Nucleus accumbens (tissue), 56 donors: ENCODE data around the gene EME1.

Experiments used
- DNase-seq, 56 donors: peaks; one replicate each; lab custom pipeline; 2025; lab: John Stamatoyannopoulos, UW

Gene EME1

GRCh38 chr17:50362661-50363060, 10.4 kb upstream of the EME1 start:
- DNase-seq: no peak

GRCh38 chr17:50363217-50364060, 9.6 kb upstream of the EME1 start:
- DNase-seq: peak in 51 of 56 donors; percentile 15 to 89 (median 63)

DNA sequence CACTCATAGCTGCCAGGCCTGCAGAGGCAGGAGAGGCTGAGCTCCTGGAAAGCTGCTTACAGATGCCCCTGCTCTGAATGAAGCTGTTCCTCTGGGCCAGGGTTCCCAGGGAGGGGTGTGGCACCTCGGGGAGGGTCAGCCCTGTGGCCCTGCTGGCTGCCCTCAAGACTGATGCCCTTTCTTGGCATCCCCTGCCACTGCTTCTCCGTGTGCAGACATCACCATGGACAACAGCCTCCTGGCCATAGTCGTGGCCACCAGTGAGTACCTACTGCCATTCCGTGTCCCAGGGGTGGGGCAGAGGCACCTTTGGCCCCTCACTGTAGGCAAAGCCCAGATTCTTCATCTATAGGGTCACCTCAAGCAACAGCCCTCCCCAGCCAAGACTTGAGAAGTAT, 9.0 kb upstream of the EME1 start:
- DNase-seq: peak in 2 of 56 donors; percentile 34 to 45

GRCh38 chr17:50364715-50365114, 8.3 kb upstream of the EME1 start:
- DNase-seq: no peak

- no peak for DNase-seq
Measured at GRCh38 chr17:50365165-50365564, 7.9 kb upstream of the EME1 start.

DNA sequence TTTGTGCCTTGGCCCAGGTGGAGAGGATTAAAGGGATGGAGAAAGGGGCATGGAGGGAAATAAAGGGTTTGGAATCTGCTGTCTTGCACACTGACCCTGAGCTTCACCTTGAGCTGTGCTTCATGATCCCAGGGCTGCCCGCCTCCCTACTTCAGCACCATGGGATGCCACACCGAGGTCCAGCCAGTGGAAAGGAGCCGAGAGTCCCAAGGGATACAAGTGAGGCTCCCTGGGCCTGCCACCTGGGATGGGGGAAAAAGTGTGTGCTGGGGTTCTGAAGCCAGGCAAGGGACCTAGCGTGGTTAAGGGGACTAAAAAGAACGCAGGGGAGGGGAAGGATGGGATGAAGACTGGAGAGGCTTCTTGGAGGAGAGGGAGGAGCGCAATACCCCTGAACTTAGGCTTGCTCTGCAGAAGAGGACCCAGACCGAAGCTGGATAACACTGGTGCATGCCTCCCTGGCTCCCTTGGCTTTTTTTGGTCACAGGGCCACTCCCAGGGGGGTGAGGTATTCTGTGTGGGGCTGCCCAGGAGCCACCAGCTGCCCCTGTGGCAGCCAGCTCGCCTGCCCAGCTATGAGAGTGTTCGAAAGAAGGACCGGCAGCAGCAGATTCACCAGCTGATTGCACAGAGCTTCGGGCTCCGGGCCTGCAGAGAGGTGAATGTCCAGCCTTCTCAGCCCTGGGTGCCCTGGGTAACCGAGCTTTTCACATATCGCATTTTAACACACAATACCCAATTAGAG, 7.2 kb upstream of the EME1 start:
- no peak for DNase-seq

GRCh38 chr17:50367401-50367800, 5.6 kb upstream of the EME1 start:
- DNase-seq: no peak

GRCh38 chr17:50370052-50370451, 3.0 kb upstream of the EME1 start:
- DNase-seq: no peak

DNA sequence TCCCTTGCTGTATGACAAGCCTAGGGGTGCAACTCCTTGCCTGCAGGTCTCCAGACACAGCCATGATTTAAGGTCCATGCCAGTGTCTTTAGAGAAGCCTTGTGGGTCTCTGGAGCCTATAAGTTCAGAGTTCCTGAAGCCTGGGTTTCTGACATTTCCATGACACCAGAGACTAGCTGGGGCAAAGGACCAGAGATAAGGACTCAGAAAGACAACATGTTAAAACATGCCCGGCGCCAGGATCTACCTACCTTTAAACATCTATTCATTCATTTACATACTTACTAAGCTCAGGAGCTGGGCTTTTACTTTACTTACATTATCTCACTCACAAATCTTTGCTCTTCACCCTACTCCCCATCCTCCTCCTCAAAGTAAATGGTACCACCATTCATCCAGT, 1.5 kb upstream of the EME1 start:
- no peak for DNase-seq

DNA sequence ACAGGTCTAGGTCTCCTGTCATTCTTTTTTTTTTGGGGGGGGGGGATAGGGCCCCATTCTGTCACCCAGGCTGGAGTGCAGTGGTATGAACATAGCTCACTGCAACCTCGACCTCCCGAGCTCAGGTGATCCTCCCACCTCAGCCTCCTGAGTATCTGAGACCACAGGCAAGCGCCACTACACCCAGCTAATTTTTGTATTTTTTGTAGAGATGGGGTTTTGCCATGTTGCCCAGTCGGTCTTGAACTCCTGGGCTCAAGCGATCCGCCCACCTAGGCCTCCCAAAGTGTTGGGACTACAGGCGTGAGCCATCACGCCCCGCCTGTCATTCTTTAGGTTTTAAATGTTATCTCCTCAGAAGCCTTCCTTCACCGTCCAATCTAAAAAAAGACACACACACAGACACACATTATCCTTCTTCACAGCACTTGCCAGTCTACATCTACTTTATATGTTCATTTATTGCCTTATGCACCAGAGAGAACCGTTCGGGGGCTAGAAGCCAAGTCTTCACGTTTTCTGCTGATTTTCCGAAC, 739 bp upstream of the EME1 start:
- no peak for DNase-seq

DNA sequence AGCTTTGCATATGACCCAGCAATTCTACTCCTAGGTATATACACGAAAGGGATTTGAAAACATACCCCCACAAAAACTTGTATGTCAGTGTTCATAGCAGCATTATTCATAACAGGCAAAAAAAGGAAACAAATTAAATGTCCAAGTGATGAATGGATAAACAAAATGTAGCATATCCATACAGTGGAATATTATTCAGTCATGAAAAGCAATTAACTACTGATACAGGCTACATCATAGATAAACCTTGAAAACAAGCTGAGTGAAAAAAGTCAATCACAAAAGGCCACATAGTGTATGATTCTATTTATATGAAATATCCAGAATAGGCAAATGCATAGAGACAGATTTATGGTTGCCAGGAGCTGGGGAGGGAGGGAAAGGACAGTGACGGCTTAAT, 676 bp downstream of the EME1 start:
- DNase-seq: no peak

- no peak for DNase-seq
Measured at GRCh38 chr17:50375858-50376538, 3.0 kb downstream of the EME1 start.

GRCh38 chr17:50379351-50380132, 6.5 kb downstream of the EME1 start:
- DNase-seq: no peak

DNA sequence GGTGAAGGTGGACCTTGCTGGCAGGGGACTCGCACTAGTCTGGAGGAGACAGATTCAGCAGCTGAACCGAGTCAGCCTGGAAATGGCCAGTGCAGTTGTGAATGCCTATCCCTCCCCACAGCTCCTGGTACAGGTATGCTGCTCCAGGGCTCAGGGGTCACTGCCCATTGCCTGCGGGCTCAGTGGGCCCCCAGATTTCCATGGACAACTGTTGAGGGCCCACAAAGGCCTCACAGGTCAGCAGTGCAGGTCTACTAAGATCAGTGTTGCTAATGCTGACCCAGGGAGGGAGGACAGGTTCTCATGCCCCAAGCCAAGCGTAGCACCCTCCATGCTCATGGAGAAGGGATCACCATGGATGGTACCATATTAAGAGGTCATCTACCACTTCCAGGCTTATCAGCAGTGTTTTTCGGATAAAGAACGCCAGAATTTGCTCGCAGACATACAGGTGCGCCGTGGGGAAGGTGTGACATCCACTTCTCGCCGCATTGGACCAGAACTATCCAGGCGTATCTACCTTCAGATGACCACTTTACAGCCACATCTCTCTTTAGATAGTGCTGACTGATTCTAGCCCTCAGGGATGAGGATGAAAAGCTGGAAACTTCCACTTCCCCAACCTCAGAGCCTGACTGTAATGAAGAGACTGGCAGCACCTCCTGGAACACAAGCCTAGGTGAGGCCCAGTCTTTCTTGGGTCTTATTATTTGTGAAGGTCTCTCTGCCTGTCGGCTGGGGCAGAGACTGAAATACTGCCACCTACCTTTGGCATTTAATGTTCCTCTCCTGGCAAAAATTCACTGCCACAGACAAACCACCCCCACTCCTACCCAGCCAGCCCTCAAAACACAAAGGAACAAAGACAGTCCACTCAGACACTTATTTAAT, 7.6 kb downstream of the EME1 start:
- no peak for DNase-seq

GRCh38 chr17:50381260-50381815, 8.3 kb downstream of the EME1 start:
- no peak for DNase-seq

- DNase-seq: no peak
Measured at GRCh38 chr17:50381920-50382319, 8.9 kb downstream of the EME1 start.

- no peak for DNase-seq
Measured at GRCh38 chr17:50382931-50383330, 9.9 kb downstream of the EME1 start.

DNA sequence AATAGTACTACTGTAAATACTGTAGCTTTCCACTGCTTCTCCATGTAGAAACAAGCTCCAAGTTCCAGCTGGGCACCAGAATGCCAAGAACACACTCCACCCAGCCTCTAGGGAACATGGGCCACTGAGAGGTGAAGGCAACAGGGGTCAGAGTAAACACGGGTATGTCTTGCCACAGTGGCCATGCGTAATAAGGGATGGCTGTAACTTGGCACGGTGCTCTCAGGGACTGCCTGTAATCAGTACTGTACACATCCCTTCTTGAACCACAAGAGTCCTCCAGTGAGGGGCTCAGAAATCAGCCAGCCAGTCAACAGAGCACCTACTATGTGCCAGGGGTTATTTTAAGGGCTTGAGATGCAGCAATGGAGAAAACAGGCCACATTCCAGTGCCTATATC, 13.5 kb downstream of the EME1 start:
- DNase-seq: no peak

DNA sequence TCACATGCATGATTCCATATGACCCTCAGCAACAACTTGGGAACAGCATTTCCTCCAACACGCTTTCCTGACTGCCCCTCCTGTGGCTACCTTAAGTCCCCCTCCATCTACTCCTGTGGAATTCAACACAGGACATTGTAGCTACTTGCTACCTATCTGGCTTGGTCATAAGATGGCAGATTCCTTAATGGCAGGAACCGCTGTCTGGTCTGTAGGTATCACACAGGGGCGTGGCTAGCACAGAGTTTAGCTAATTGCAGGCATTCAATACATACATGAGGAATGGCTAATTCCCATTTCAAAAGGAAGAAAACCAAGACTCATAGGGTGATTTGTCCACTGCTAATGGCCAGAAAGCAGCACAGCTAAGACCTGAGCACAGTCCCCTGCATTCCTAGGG, 15.7 kb downstream of the EME1 start:
- no peak for DNase-seq
